WTC11 (cell line): ENCODE data around the gene RIC3.

Source experiments
- ELF4 ChIP-seq: sonication (generic); formaldehyde crosslinking; IDR thresholded peaks from 2 replicates; pipeline ENCODE4 v1.8.1; 2022; ENCODE audit warnings: low read depth, mild to moderate bottlenecking, moderate library complexity, missing genetic modification reagents
- NR1H2 ChIP-seq: sonication (generic); formaldehyde crosslinking; IDR thresholded peaks from 2 replicates; pipeline ENCODE4 v1.9.0; 2021; ENCODE audit warnings: mild to moderate bottlenecking, moderate library complexity, missing genetic modification reagents
- NR2C2 ChIP-seq: sonication (generic); formaldehyde crosslinking; IDR thresholded peaks from 2 replicates; pipeline ENCODE4 v1.8.0; 2022; ENCODE audit warnings: mild to moderate bottlenecking, missing genetic modification reagents
- PRRX2 ChIP-seq: fragments of 250-450 bp; sonication (Bioruptor Pico); IDR thresholded peaks from 2 replicates; pipeline ENCODE4 v1.8.0; 2021; ENCODE audit warnings: mild to moderate bottlenecking
- TF ChIP-seq, protein P1 (sequence below): sonication (generic); formaldehyde crosslinking; IDR thresholded peaks from 2 replicates; pipeline ENCODE4 v1.8.1; 2022; ENCODE audit warnings: low read depth, mild to moderate bottlenecking, moderate library complexity, missing genetic modification reagents, borderline replicate concordance
- TF ChIP-seq, protein P2 (sequence below): fragments of 200-600 bp; IDR thresholded peaks from 2 replicates; pipeline ENCODE4 v1.8.0; 2022; ENCODE audit warnings: antibody characterized with exemption
- TF ChIP-seq, protein P3 (sequence below): sonication (generic); formaldehyde crosslinking; IDR thresholded peaks from 2 replicates; pipeline ENCODE4 v1.8.0; 2022; ENCODE audit warnings: mild to moderate bottlenecking, missing genetic modification reagents
- TF ChIP-seq, protein P4 (sequence below): sonication (generic); formaldehyde crosslinking; IDR thresholded peaks from 2 replicates; pipeline ENCODE4 v1.8.1; 2023; ENCODE audit warnings: mild to moderate bottlenecking, missing genetic modification reagents
- TF ChIP-seq, protein P5 (sequence below): fragments of 250-450 bp; sonication (Bioruptor Pico); IDR thresholded peaks from 2 replicates; pipeline ENCODE4 v1.8.0; 2021; ENCODE audit warnings: mild to moderate bottlenecking

DNA sequence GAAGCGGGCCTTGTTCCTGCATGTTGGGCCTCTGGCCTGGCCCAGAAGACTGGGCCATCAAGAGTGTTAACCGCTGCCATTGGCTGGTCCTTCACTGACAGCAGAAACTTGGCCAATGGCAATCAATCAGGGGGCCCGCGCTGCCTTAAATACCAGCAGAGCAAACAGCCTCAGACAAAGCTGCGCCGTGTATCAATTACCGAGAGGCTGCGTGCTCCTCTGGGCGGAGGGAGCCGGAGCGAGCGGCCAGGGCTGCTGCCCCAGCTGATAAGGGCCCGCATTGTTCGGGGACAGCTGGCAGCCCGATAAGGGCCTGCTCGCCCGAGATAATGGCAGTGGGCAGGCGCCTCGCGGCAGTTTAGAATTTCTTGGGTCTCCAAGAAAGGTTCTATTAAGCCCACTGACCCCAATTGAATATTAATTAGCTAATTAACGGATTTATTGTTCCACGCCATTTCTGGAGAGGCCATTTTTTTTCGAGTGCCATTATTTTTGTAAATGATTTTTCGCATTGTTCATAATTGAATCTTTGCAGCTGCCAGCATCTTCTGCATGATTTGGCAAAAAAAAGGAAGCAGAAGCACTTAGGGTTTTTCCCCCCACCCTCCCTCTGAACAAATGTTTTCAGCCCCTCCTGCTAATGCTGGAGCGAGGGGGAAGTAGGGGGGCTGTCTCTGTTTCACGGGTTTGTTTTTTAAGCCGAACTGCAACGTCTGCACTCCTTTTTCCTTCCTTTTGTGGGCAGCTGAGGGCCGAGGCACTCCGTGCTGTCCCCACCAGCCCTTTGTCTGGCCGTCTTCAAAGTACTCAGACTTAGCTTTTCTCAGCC lies 37.6 kb upstream of the RIC3 start:
- TF ChIP-seq, protein P1, sequence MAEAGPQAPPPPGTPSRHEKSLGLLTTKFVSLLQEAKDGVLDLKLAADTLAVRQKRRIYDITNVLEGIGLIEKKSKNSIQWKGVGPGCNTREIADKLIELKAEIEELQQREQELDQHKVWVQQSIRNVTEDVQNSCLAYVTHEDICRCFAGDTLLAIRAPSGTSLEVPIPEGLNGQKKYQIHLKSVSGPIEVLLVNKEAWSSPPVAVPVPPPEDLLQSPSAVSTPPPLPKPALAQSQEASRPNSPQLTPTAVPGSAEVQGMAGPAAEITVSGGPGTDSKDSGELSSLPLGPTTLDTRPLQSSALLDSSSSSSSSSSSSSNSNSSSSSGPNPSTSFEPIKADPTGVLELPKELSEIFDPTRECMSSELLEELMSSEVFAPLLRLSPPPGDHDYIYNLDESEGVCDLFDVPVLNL: no peak
- TF ChIP-seq ELF4 (no peak), NR2C2 (CRISPR knock-in tag) (no peak), PRRX2 (CRISPR knock-in tag) (no peak), NR1H2 (CRISPR knock-in tag) (no peak)
- TF ChIP-seq, protein P2, sequence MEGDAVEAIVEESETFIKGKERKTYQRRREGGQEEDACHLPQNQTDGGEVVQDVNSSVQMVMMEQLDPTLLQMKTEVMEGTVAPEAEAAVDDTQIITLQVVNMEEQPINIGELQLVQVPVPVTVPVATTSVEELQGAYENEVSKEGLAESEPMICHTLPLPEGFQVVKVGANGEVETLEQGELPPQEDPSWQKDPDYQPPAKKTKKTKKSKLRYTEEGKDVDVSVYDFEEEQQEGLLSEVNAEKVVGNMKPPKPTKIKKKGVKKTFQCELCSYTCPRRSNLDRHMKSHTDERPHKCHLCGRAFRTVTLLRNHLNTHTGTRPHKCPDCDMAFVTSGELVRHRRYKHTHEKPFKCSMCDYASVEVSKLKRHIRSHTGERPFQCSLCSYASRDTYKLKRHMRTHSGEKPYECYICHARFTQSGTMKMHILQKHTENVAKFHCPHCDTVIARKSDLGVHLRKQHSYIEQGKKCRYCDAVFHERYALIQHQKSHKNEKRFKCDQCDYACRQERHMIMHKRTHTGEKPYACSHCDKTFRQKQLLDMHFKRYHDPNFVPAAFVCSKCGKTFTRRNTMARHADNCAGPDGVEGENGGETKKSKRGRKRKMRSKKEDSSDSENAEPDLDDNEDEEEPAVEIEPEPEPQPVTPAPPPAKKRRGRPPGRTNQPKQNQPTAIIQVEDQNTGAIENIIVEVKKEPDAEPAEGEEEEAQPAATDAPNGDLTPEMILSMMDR: no peak
- TF ChIP-seq, protein P3, sequence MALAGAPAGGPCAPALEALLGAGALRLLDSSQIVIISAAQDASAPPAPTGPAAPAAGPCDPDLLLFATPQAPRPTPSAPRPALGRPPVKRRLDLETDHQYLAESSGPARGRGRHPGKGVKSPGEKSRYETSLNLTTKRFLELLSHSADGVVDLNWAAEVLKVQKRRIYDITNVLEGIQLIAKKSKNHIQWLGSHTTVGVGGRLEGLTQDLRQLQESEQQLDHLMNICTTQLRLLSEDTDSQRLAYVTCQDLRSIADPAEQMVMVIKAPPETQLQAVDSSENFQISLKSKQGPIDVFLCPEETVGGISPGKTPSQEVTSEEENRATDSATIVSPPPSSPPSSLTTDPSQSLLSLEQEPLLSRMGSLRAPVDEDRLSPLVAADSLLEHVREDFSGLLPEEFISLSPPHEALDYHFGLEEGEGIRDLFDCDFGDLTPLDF (CRISPR knock-in tag): no peak
- TF ChIP-seq, protein P4, sequence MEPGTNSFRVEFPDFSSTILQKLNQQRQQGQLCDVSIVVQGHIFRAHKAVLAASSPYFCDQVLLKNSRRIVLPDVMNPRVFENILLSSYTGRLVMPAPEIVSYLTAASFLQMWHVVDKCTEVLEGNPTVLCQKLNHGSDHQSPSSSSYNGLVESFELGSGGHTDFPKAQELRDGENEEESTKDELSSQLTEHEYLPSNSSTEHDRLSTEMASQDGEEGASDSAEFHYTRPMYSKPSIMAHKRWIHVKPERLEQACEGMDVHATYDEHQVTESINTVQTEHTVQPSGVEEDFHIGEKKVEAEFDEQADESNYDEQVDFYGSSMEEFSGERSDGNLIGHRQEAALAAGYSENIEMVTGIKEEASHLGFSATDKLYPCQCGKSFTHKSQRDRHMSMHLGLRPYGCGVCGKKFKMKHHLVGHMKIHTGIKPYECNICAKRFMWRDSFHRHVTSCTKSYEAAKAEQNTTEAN (CRISPR knock-in tag): no peak
- TF ChIP-seq, protein P5, sequence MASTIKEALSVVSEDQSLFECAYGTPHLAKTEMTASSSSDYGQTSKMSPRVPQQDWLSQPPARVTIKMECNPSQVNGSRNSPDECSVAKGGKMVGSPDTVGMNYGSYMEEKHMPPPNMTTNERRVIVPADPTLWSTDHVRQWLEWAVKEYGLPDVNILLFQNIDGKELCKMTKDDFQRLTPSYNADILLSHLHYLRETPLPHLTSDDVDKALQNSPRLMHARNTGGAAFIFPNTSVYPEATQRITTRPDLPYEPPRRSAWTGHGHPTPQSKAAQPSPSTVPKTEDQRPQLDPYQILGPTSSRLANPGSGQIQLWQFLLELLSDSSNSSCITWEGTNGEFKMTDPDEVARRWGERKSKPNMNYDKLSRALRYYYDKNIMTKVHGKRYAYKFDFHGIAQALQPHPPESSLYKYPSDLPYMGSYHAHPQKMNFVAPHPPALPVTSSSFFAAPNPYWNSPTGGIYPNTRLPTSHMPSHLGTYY: no peak
